Caki2 (cell line): ENCODE measurements around the gene DCTPP1. TPM values are rescaled to one million over a fixed set of nuclear protein-coding genes. Genes with fewer than 3 reads are reported as not detected.

Experiments
- DNase-seq: peaks from one replicate; pipeline ENCODE4 v3.0.0-alpha.2; 2015; ENCODE audit warnings: low read depth
- in situ Hi-C: cut with HindIII; loops from 2 replicates; pipeline ENCODE4 v1.10.0; 2016; ENCODE audit warnings: low sequenced_read_pairs, low pct_unique_long_range_greater_than_20kb, mixed read lengths
- total RNA-seq: library from RNA; depleted of rRNA; stranded (reverse); fragments of >200 nt; shearing (Covaris generic); gene quantifications from 2 replicates; pipeline ENCODE4 v1.2.3, GENCODE V29; 2014; ENCODE audit warnings: low replicate concordance; rRNA removed

Gene DCTPP1
- total RNA-seq, 1 experiment from 2014 or later, result 164 TPM

DNA sequence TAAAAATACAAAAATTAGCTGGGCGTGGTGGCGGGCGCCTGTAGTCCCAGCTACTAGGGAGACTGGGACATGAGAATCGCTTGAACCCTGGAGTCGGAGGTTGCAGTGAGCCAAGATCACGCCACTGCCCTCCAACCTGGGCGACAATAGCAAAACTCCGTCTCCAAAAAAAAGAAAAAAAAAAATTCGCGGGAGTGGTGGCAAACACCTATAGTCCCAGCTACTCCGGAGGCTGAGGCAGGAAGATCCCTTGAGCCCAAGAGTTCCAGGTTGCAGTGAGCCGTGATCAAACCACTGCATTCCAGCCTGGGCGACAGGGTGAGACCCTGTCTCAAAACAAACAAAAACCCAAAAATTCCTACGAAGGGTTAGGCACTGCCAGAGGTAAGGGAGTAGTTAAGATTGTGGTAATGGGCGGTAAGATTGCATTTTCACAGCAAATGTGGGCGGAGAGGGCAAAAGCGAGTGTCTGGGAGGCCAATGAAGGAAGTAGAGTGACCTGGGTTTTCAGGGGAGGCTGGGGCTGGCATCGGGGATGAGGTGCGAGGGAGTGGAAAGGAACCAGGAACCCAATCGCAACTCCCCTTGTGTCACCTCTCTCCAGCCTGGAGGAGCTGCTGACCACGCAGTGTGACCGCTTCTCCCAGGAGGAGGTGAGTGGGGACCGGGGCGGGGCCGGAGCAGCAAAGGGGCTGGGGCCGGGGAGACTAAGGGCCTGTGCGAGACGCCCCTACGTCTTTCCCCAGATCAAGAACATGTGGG is 52.6 kb downstream of the DCTPP1 start:
- DNase-seq, result no peak
- in situ Hi-C loops, result no loop called here

GRCh38 chr16:30376461-30376902 is 53.3 kb downstream of the DCTPP1 start:
- no peak for DNase-seq
- in situ Hi-C loops, result no loop called here

DNA sequence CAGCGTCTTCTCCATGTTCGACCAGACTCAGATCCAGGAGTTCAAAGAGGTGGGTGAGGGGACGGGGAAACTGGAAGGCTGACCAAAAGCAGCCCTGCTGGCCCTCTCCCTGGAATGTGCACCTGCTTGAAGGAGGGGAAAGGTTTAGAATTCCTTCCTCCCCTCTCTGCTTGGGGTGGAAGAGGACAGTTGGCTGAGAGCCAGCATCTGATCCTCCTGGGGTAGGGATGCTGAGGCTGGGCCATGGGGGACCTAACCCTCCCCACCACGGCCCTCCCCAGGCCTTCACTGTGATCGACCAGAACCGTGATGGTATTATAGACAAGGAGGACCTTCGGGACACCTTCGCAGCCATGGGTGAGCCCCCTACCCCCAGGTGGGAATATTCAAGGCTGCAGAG is 54.0 kb downstream of the DCTPP1 start:
- DNase-seq, result no peak
- in situ Hi-C loops, result no loop called here

DNA sequence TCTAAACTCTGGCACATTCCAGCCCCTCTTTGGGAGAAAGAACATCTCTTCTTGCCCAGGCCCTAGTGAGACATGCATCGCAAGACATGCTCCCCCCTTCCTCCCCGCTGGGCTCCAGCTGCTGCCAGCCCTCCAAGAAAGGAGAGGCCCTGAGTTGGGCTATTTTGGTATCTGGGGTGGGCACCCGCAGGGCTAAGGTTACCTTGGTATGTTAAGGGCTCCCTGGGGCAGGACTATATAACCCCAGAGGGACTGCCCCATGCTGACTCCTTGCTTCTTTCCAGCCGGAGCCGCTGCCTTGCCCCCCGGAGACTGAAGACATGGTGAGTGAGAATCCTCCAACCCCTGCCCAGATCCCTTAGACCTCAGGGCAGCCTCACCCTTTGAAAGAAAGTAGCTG is 55.3 kb downstream of the DCTPP1 start, which contains the start of gene MYL11:
Gene MYL11 (plus strand): TSS at position 265 of the 400 bp plus-strand sequence. CDS start 56 bp downstream, at position 321.
- in situ Hi-C loops, result no loop called here
- DNase-seq, result no peak

Other genes with a start within 250 kb of the DCTPP1 start
- 0.41 and 2.3 TPM in 2 replicates for gene CORO1A, start 246.4 kb downstream of the DCTPP1 start, total RNA-seq
- gene BOLA2B, start 236.4 kb downstream of the DCTPP1 start, total RNA-seq, result 234 and 384 TPM in 2 replicates
- 9.5 and 53.4 TPM in 2 replicates for gene SLX1A, start 236.2 kb downstream of the DCTPP1 start, total RNA-seq
- 9.4 TPM in 1 of 2 replicates, not detected in the other for gene SULT1A3, start 230.8 kb downstream of the DCTPP1 start, total RNA-seq
- gene NPIPB13, start 181.6 kb downstream of the DCTPP1 start, total RNA-seq, result 0.43 and 0.78 TPM in 2 replicates
- 123 and 162 TPM in 2 replicates for gene CD2BP2, start 74.7 kb downstream of the DCTPP1 start, total RNA-seq
- 39.6 and 56.6 TPM in 2 replicates for gene TBC1D10B, start 59.5 kb downstream of the DCTPP1 start, total RNA-seq
- gene MYL11, start 55.2 kb downstream of the DCTPP1 start, total RNA-seq, result not detected in 2 replicates
- gene SEPTIN1, start 47.5 kb downstream of the DCTPP1 start, total RNA-seq, result not detected in 2 replicates
- gene ZNF48, start 34.6 kb downstream of the DCTPP1 start, total RNA-seq, result 34.6 and 35.6 TPM in 2 replicates
- 13.2 and 35.7 TPM in 2 replicates for gene ZNF771, start 22.4 kb downstream of the DCTPP1 start, total RNA-seq
- 116 and 127 TPM in 2 replicates for gene SEPHS2, start 15.8 kb upstream of the DCTPP1 start, total RNA-seq
- gene ITGAL, start 42.7 kb upstream of the DCTPP1 start, total RNA-seq, result not detected in 2 replicates
- 97.6 and 99.4 TPM in 2 replicates for gene ZNF768, start 96.5 kb upstream of the DCTPP1 start, total RNA-seq
- 29.1 and 46.8 TPM in 2 replicates for gene ZNF747, start 104.8 kb upstream of the DCTPP1 start, total RNA-seq
- 9.0 and 9.1 TPM in 2 replicates for gene ZNF764, start 128.3 kb upstream of the DCTPP1 start, total RNA-seq
- gene ZNF688, start 141.7 kb upstream of the DCTPP1 start, total RNA-seq, result 30.5 and 31.2 TPM in 2 replicates
- gene ZNF785, start 155.7 kb upstream of the DCTPP1 start, total RNA-seq, result 2.8 and 7.6 TPM in 2 replicates
- 7.0 and 12.0 TPM in 2 replicates for gene ZNF689, start 180.4 kb upstream of the DCTPP1 start, total RNA-seq
- 7.0 and 8.8 TPM in 2 replicates for gene PRR14, start 220.9 kb upstream of the DCTPP1 start, total RNA-seq
- gene FBRS, start 228.4 kb upstream of the DCTPP1 start, total RNA-seq, result 18.2 and 19.7 TPM in 2 replicates